ENCODE data around the gene ARHGAP15.

GRCh38 chr2:143171817-143172216 is 42.6 kb downstream of the ARHGAP15 start:
- peak; percentile 28; the same call in 1 of the 2 replicates for TF ChIP-seq CTCF (conservative IDR thresholded peaks at IDR 0.05; ENCODE audit: low read length)
- TF ChIP-seq EZH2phosphoT487 (IDR thresholded peaks at IDR 0.05; ENCODE audit: borderline replicate concordance, low read depth, low read length), result no peak

All from OCI-LY7 (cell line).